Tibial artery (tissue), 4 donors: ENCODE results near the gene PKP4.

ENCODE experiments used
- DNase-seq, 2 donors: peaks; one replicate each; pipeline ENCODE4 v3.0.0-alpha.2; 2019
- H3K27ac ChIP-seq, 2 donors: fragments of 200-600 bp; sonication (generic) in 1 of 2; 1 replicate in 1 of 2; 2 replicates in 1 of 2; pipeline ENCODE4 v1.5.1; 2018 to 2019; ENCODE audit warnings: mild to moderate bottlenecking in 1 of 2
- H3K27me3 ChIP-seq, 2 donors: fragments of 200-600 bp; sonication (generic) in 1 of 2; one replicate each; pipeline versions ENCODE4 v1.5.1 to v1.6.0; 2016 to 2019
- H3K36me3 ChIP-seq, 3 donors: fragments of 200-600 bp; sonication (generic) in 2 of 3; one replicate each; pipeline ENCODE4 v1.5.1; 2016 to 2019; ENCODE audit warnings: mild to moderate bottlenecking in 2 of 3
- H3K4me1 ChIP-seq, 4 donors: fragments of 200-600 bp; sonication (generic) in 2 of 4; 1 replicate in 3 of 4; 2 replicates in 1 of 4; pipeline ENCODE4 v1.5.1; 2016 to 2019
- H3K4me3 ChIP-seq, 2 donors: fragments of 200-600 bp; sonication (generic) in 1 of 2; 1 replicate in 1 of 2; 2 replicates in 1 of 2; pipeline ENCODE4 v1.5.1; 2018 to 2019; ENCODE audit warnings: mild to moderate bottlenecking in 2 of 2
- H3K9me3 ChIP-seq, 3 donors: fragments of 200-600 bp; sonication (generic) in 1 of 3; one replicate each; pipeline ENCODE4 v1.5.1; 2016 to 2019
- intact Hi-C: fragments of 100-400 bp; cut with DNase I; formaldehyde crosslinking; loops from one replicate; pipeline ENCODE4 v1.15.0; 2023; ENCODE audit warnings: low total_unique reads
- TF ChIP-seq, protein P1 (sequence below), 2 experiments: fragments of 200-600 bp in 1 of 2; fragments of 450-650 bp in 1 of 2; IDR thresholded peaks; one replicate each; pipeline ENCODE4 v1.5.1; 2017 to 2019; ENCODE audit warnings: antibody characterized with exemption in 2 of 2, mild to moderate bottlenecking in 1 of 2, moderate library complexity in 1 of 2

The PKP4 gene

DNA sequence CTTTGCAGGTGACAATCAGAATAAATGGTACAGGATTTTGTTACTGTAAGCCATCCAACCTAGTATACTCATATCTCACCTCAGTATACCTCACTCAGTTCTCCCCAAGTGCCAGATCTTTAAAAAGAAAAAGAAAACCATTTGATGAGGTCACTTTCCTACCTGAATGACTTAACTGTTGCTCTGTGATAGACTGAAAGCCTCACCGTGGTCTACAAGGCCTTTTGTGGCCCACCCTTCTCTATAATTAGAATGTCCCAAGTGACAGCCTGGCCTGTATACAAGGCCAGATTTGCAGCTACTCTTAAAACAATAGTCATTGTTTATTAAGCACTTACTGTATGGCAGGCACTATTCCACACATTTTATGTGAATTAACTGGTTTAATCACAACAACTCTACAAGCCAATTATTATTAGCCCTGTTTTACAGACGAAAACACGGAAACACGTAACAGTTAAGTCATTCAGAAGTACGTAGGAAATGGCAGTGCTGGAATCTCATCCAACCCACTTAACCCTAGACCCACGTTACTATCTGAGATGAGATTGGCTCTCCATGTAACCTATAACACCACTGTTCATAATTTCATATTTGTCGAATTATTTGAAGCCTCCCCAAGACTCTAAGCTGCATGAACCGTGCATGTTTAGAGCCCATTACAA lies 28.3 kb downstream of the PKP4 start:
- intact Hi-C loops: no loop called here
- peaks cover 0 to 22% (median 16%) of the 10 kb centered on the region in 4 donors for H3K4me1 ChIP-seq
- no peaks in the 10 kb centered on the region for H3K27me3 ChIP-seq
- DNase-seq: no peak
- TF ChIP-seq, protein P1, sequence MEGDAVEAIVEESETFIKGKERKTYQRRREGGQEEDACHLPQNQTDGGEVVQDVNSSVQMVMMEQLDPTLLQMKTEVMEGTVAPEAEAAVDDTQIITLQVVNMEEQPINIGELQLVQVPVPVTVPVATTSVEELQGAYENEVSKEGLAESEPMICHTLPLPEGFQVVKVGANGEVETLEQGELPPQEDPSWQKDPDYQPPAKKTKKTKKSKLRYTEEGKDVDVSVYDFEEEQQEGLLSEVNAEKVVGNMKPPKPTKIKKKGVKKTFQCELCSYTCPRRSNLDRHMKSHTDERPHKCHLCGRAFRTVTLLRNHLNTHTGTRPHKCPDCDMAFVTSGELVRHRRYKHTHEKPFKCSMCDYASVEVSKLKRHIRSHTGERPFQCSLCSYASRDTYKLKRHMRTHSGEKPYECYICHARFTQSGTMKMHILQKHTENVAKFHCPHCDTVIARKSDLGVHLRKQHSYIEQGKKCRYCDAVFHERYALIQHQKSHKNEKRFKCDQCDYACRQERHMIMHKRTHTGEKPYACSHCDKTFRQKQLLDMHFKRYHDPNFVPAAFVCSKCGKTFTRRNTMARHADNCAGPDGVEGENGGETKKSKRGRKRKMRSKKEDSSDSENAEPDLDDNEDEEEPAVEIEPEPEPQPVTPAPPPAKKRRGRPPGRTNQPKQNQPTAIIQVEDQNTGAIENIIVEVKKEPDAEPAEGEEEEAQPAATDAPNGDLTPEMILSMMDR (IDR thresholded peaks at IDR 0.05): no peak
- no peak overlapping the region for H3K4me3 ChIP-seq
- H3K36me3 ChIP-seq: no peaks in the 10 kb centered on the region
- no peak overlapping the region for H3K27ac ChIP-seq
- no peaks in the 10 kb centered on the region for H3K9me3 ChIP-seq

DNA sequence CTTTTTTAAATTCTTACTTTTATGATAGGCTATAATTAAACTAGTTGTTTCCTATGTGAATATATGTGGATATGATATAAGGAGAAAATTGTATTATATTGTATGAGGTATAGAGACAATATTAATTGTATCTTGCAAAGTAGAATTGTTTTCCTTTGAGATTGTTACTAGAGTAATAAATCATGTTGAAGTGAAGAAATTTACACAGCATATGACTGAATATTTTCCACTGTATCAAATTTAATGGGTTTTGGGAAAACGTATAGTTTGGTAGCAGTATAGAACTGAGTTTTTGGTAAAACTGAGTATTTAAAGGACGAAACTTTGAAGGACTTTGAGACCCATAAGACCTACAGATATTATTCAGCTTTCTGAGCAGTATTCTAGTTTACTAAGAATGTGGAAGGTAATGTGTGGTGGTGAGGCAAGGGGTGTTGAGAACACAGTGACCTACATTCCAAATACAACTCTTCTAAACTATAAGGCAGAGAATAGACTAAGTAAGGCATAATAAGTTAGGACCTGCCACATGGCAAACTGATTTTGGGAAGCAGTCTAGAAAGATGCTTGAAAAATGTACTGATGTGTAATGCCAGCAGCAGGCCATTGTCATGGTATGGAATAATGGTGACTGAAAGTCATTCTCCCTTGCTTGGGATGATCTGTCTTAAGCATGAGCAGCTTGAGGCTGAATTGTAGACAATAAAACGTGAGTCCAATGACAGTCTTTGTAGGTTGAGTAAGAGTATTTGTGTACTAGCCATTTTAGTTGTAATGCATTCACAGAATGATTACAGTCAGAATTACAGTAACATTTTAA lies 29.6 kb downstream of the PKP4 start:
- Histone ChIP-seq H3K9me3 (no peaks in the 10 kb centered on the region), H3K36me3 (no peaks in the 10 kb centered on the region), H3K4me3 (no peak overlapping the region), H3K27ac (no peak overlapping the region), H3K27me3 (no peaks in the 10 kb centered on the region), H3K4me1 (peaks cover 0 to 22% (median 16%) of the 10 kb centered on the region in 4 donors)
- TF ChIP-seq, protein P1 (IDR thresholded peaks at IDR 0.05): no peak
- intact Hi-C loops: no loop called here
- DNase-seq: no peak

DNA sequence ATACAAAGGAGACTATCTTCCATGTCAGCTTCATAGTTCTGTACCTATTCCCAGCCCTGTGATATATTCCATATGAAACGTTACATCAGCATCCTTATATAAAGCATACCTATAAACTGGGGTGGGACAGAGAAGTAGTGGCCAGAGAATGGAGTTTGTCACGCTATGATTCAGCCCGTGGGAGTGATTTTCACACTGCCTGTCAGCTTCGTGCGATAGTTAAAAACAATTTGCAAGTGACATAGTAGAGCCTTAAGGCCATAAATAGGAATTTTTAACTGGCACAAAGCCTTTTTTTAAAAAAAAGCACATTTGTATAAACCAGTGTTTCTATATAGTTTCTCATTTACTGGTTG lies 30.2 kb downstream of the PKP4 start:
- no peaks in the 10 kb centered on the region for H3K27me3 ChIP-seq
- H3K36me3 ChIP-seq: no peaks in the 10 kb centered on the region
- intact Hi-C loops: no loop called here
- H3K9me3 ChIP-seq: no peaks in the 10 kb centered on the region
- no peak overlapping the region for H3K4me3 ChIP-seq
- no peak overlapping the region for H3K27ac ChIP-seq
- TF ChIP-seq, protein P1 (IDR thresholded peaks at IDR 0.05): no peak
- DNase-seq: no peak
- peaks cover 0 to 22% (median 16%) of the 10 kb centered on the region in 4 donors for H3K4me1 ChIP-seq

DNA sequence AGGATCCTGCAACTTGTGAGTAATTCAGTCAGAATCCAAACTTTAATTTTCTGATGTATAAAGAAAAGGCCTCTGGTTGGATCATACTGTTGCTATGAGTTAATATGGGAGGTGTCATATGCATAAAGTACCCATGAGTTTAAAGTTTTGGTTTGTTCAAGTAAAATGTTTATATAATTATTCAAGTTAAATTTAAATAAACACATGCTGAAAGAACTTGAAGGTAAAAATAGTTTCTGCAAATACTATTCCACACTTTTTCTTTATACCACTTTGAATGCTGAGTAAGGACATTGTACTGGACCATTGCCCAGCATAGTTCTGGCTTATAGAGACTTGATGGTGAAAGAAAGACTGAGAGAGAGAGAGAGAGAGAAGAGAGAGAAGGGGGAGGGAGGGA lies 30.7 kb downstream of the PKP4 start:
- no peak overlapping the region for H3K4me3 ChIP-seq
- no peak for DNase-seq
- H3K27ac ChIP-seq: no peak overlapping the region
- no peaks in the 10 kb centered on the region for H3K9me3 ChIP-seq
- intact Hi-C loops: no loop called here
- no peaks in the 10 kb centered on the region for H3K36me3 ChIP-seq
- TF ChIP-seq, protein P1 (IDR thresholded peaks at IDR 0.05): no peak
- H3K27me3 ChIP-seq: no peaks in the 10 kb centered on the region
- peaks cover 0 to 22% (median 16%) of the 10 kb centered on the region in 4 donors for H3K4me1 ChIP-seq

DNA sequence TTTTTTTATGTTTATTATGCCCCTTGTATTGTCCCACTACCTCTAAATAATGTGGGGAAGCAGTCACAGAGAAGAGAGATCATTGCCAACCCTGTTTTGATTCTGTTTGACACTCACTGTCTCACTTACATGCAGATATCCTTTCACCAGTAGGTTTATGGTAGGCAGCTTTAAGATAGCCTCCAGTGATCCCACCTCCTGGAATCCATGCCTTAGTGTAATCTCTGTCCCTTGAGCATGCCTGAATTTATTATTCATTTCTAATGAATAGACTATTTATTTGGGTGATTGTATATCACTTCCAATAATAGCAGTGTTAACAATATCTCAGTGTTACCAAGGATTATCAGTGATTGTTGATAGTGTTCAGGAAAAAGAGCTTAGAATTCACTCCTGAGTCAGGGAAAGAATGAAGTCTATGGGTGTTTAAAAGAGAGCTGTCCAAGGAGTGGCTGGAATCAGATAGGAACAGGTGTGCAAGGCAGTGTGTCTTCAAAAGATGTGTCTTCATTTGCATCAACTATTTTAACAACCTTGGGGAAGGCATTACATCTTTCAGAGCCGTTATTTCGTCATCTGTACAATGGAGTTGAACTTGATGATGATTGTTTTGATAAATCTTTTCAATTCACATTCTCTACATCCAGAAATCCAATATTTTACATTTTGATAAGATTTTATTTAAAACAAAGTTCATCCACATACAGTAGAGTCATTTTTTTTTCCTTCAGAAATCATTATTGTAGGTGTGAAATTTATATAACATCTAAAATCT lies 31.9 kb downstream of the PKP4 start:
- DNase-seq: no peak
- Histone ChIP-seq H3K4me1 (peaks cover 0 to 25% (median 17%) of the 10 kb centered on the region in 4 donors), H3K27me3 (no peaks in the 10 kb centered on the region), H3K27ac (no peak overlapping the region), H3K4me3 (no peak overlapping the region), H3K36me3 (no peaks in the 10 kb centered on the region), H3K9me3 (no peaks in the 10 kb centered on the region)
- intact Hi-C loops: no loop called here
- TF ChIP-seq, protein P1 (IDR thresholded peaks at IDR 0.05): no peak
